BLaER1 (cell line): ENCODE measurements around the gene FGGY.
"Not testable (repeated sequence)": the region's sequence is repeated elsewhere in the genome, so short reads cannot be mapped to it uniquely, and the experiment has no call there.

Experiments
- H3K27ac ChIP-seq: shearing (Covaris generic); formaldehyde crosslinking; 2 replicates; pipeline ENCODE4 v1.8.1; 2022
- H3K27me3 ChIP-seq: shearing (Covaris generic); formaldehyde crosslinking; 2 replicates; pipeline ENCODE4 v1.8.1; 2022
- H3K36me3 ChIP-seq: shearing (Covaris generic); formaldehyde crosslinking; 2 replicates; pipeline ENCODE4 v1.8.1; 2022
- H3K4me1 ChIP-seq: shearing (Covaris generic); formaldehyde crosslinking; 2 replicates; pipeline ENCODE4 v1.8.1; 2022
- H3K4me2 ChIP-seq: shearing (Covaris generic); formaldehyde crosslinking; 2 replicates; pipeline ENCODE4 v1.8.1; 2022
- H3K4me3 ChIP-seq: shearing (Covaris generic); formaldehyde crosslinking; 2 replicates; pipeline ENCODE4 v1.8.1; 2022
- H3K9ac ChIP-seq: shearing (Covaris generic); formaldehyde crosslinking; 2 replicates; pipeline ENCODE4 v1.8.1; 2022
- H3K9me3 ChIP-seq: shearing (Covaris generic); formaldehyde crosslinking; 2 replicates; pipeline ENCODE4 v1.8.1; 2022
- H4K20me1 ChIP-seq: shearing (Covaris generic); formaldehyde crosslinking; 2 replicates; pipeline ENCODE4 v1.8.1; 2022
- Cebpa-rat ChIP-seq: shearing (Covaris generic); IDR thresholded peaks from 2 replicates; pipeline ENCODE4 v1.8.1; 2022

FGGY gene

GRCh38 chr1:59298026-59298583 lies 1.2 kb downstream of the FGGY start:
- TF ChIP-seq Cebpa-rat, result no peak
- Histone ChIP-seq H3K36me3 (0 out of 2 replicates have a peak, but pooled peaks cover 4% of the 10 kb centered on the region), H3K27me3 (no peaks in the 10 kb centered on the region), H3K4me1 (peaks cover 24% of the 10 kb centered on the region), H3K9ac (no peak overlapping the region), H3K27ac (no peak overlapping the region), H3K4me2 (peak overlapping the region; percentile 86), H4K20me1 (no peaks in the 10 kb centered on the region), H3K4me3 (no peak overlapping the region), H3K9me3 (peaks cover 6% of the 10 kb centered on the region)

DNA sequence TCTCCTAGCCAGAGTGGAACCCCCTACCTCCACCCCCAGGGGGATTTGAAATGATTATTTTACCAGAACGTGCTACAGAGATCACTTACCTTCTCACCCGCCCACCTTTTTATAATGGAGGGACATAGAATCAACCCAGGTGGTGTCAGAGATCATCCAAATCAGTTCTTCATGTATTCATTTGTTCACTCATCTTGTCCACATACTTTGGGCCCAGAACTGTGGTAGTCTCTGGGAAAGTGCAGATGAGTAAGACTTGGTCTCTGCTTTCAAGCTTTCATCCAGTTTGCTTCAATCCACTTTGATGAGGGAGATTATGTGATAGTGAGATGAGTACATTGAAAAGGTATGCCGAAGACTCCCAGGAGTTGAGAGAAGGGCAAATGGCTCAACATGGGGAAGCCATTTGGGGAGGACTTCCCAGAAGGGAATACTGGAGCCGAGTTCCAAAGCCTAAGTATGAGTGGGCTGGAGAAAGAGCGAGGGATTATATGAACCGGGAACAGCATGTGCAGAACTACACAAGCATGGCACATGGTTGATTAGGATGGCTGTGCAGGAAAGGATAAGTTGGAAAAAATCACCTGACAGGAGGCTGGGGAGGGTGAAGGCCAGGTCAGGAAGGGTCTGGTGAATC lies 1.9 kb downstream of the FGGY start:
- Histone ChIP-seq H3K9me3 (peaks cover 6% of the 10 kb centered on the region), H4K20me1 (no peaks in the 10 kb centered on the region), H3K27me3 (no peaks in the 10 kb centered on the region), H3K4me2 (no peak overlapping the region), H3K4me3 (no peak overlapping the region), H3K27ac (no peak overlapping the region), H3K36me3 (0 out of 2 replicates have a peak, but pooled peaks cover 4% of the 10 kb centered on the region), H3K9ac (no peak overlapping the region), H3K4me1 (peaks cover 20% of the 10 kb centered on the region)
- no peak for TF ChIP-seq Cebpa-rat

GRCh38 chr1:59299670-59300069 lies 2.8 kb downstream of the FGGY start:
- H4K20me1 ChIP-seq, H3K36me3 ChIP-seq, H3K4me2 ChIP-seq, H3K4me3 ChIP-seq, H3K27me3 ChIP-seq, H3K9me3 ChIP-seq, H3K27ac ChIP-seq, H3K9ac ChIP-seq: not testable (repeated sequence)
- peaks cover 20% of the 10 kb centered on the region for H3K4me1 ChIP-seq

DNA sequence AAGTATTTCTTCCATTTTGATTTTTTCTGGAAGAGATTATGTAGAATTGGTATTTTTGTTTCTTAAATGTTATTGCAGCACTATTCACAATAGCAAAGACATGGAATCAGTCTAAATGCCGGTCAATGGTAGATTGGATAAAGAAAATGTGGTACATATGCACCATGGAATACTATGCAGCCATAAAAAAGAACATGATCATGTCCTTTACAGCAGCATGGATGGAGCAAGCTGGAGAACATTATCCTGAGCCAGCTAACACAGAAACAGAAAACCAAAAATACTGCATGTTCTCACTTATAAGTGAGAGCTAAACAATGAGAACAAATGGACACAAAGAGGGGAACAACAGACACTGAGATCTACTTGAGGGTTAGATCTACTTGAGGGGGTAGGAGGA lies 5.4 kb downstream of the FGGY start:
- Histone ChIP-seq H3K4me1 (peaks cover 11% of the 10 kb centered on the region), H3K27ac (no peak overlapping the region), H4K20me1 (no peaks in the 10 kb centered on the region), H3K27me3 (no peaks in the 10 kb centered on the region), H3K4me3 (no peak overlapping the region), H3K9me3 (peaks cover 20% of the 10 kb centered on the region), H3K4me2 (no peak overlapping the region), H3K9ac (no peak overlapping the region), H3K36me3 (0 out of 2 replicates have a peak, but pooled peaks cover 4% of the 10 kb centered on the region)
- TF ChIP-seq Cebpa-rat, result no peak

DNA sequence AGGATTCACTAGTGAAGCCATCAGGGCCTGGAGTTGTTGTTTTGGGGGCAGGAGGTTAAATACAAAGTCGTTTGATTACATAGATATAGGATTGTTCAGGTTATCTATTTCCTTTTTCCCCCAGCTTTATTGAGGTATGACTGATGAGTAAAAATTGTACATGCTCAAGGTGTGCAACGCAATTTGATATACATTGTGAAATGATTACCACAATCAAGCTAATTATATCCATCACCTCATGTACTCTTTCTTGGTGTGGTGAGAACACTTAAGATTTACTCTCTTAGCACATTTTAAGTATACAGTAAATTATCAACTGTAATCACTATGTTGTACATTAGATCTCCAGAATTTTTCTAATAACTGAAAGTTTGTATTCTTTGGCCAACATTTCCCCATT lies 6.0 kb downstream of the FGGY start:
- H3K27me3 ChIP-seq, result no peaks in the 10 kb centered on the region
- H3K9me3 ChIP-seq, result peaks cover 20% of the 10 kb centered on the region
- no peak overlapping the region for H3K4me3 ChIP-seq
- H4K20me1 ChIP-seq, result no peaks in the 10 kb centered on the region
- H3K4me1 ChIP-seq, result peaks cover 5% of the 10 kb centered on the region
- no peak overlapping the region for H3K9ac ChIP-seq
- no peak for TF ChIP-seq Cebpa-rat
- H3K4me2 ChIP-seq, result no peak overlapping the region
- no peak overlapping the region for H3K27ac ChIP-seq
- H3K36me3 ChIP-seq, result 0 out of 2 replicates have a peak, but pooled peaks cover 4% of the 10 kb centered on the region

- Histone ChIP-seq H3K4me1 (no peaks in the 10 kb centered on the region), H3K36me3 (0 out of 2 replicates have a peak, but pooled peaks cover 4% of the 10 kb centered on the region), H3K9ac (no peak overlapping the region), H3K27me3 (no peaks in the 10 kb centered on the region), H3K4me3 (no peak overlapping the region), H3K27ac (no peak overlapping the region), H3K9me3 (peaks cover 20% of the 10 kb centered on the region), H3K4me2 (no peak overlapping the region), H4K20me1 (no peaks in the 10 kb centered on the region)
- no peak for TF ChIP-seq Cebpa-rat
These were observed 8.3 kb downstream of the FGGY start for GRCh38 chr1:59305188-59305587.

DNA sequence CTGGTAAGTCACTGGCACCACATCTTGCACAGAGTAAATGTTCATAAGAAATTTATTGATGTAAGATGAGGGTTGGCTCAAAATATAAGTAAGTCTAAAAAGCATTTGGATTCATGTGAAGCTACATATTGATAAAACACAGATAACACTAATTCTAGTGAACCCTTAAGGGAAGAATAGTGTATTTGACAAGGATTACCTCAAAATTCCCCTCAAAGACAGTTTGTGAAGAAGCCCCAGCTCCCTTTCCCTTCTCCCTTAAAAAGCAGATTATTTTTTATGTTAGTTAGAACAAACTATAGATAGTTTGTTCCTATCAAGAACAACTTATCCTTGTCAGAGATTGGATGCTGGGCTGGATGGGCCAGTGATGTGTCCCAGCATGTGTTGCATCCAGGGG lies 10.7 kb downstream of the FGGY start:
- no peak for TF ChIP-seq Cebpa-rat
- Histone ChIP-seq H3K27ac (no peak overlapping the region), H3K27me3 (no peaks in the 10 kb centered on the region), H3K4me3 (no peak overlapping the region), H4K20me1 (no peaks in the 10 kb centered on the region), H3K4me1 (no peaks in the 10 kb centered on the region), H3K9ac (no peak overlapping the region), H3K36me3 (no peaks in the 10 kb centered on the region), H3K9me3 (peaks cover 14% of the 10 kb centered on the region), H3K4me2 (no peak overlapping the region)

GRCh38 chr1:59308839-59309238 lies 11.9 kb downstream of the FGGY start:
- TF ChIP-seq Cebpa-rat, result no peak
- no peak overlapping the region for H3K27ac ChIP-seq
- H3K4me2 ChIP-seq, result no peak overlapping the region
- H3K4me1 ChIP-seq, result no peaks in the 10 kb centered on the region
- no peak overlapping the region for H3K4me3 ChIP-seq
- H3K36me3 ChIP-seq, result no peaks in the 10 kb centered on the region
- peaks cover 14% of the 10 kb centered on the region for H3K9me3 ChIP-seq
- no peak overlapping the region for H3K9ac ChIP-seq
- no peaks in the 10 kb centered on the region for H3K27me3 ChIP-seq
- no peaks in the 10 kb centered on the region for H4K20me1 ChIP-seq

- no peaks in the 10 kb centered on the region for H3K4me1 ChIP-seq
- TF ChIP-seq Cebpa-rat, result no peak
- H3K27ac ChIP-seq, result no peak overlapping the region
- no peak overlapping the region for H3K4me3 ChIP-seq
- no peak overlapping the region for H3K9ac ChIP-seq
- peaks cover 14% of the 10 kb centered on the region for H3K9me3 ChIP-seq
- H3K4me2 ChIP-seq, result no peak overlapping the region
- H4K20me1 ChIP-seq, result no peaks in the 10 kb centered on the region
- no peaks in the 10 kb centered on the region for H3K27me3 ChIP-seq
- no peaks in the 10 kb centered on the region for H3K36me3 ChIP-seq
These were observed 12.5 kb downstream of the FGGY start for GRCh38 chr1:59309392-59309791.

DNA sequence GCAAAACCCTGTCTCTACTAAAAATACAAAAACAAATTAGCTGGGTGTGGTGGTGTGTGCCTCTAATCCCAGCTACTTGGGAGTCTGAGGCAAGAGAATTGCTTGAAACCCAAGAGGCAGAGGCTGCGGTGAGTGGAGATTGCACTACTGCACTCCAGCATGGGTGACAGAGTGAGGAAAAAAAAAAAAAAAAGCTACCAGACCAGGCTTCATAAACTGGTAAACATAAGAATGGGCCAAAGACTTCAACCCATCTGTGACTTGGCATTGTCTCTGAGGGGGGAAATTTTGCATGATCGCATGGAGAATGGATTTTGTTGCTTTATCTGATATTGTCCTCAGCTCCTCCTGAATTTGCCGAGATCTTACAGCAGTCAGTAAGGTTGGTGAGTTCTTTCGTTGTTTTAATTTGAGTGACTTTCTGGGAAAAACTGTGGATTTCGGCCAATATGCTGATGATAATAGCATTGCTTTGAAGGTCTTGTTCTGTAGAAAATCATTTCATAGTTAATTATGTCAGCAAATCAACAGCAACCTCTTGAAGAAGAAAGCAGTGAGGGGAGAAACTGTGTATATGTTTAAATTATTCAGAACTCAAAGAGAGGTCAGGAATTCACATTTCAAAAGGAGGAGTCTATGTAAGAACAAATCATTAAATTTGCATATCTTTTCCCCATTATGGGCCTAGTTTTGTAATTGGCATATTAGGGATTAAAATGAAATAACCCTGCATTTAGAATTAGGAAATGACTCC lies 13.1 kb downstream of the FGGY start:
- H3K4me3 ChIP-seq, result no peak overlapping the region
- H3K27me3 ChIP-seq, result no peaks in the 10 kb centered on the region
- H3K9ac ChIP-seq, result no peak overlapping the region
- H4K20me1 ChIP-seq, result no peaks in the 10 kb centered on the region
- H3K9me3 ChIP-seq, result peaks cover 10% of the 10 kb centered on the region
- no peak for TF ChIP-seq Cebpa-rat
- H3K4me1 ChIP-seq, result peaks cover 4% of the 10 kb centered on the region
- H3K4me2 ChIP-seq, result no peak overlapping the region
- H3K27ac ChIP-seq, result no peak overlapping the region
- no peaks in the 10 kb centered on the region for H3K36me3 ChIP-seq
